HCT116 (cell line): ENCODE data around the gene MDP1. TPM values are rescaled to one million over a fixed set of nuclear protein-coding genes. Genes with fewer than 3 reads are reported as not detected.

Experiments used
- ATAC-seq: fragments of 200-7000 bp; cut with Tn5 transposase; 2 replicates; pipeline ENCODE4 v1.9.1; 2020; ENCODE audit warnings: mild to moderate bottlenecking, moderate library complexity
- BruUV-seq: library from RNA; stranded (reverse); fragments of 400-500 nt; replicated peaks from 2 replicates; lab custom pipeline; 2021; lab: Mats Ljungman, UMichigan
- CTCF ChIA-PET: fragments of 300-600 bp; sonication (Branson Sonifier 250); formaldehyde crosslinking; loops from one replicate; lab custom pipeline; 2021; ENCODE audit warnings: antibody characterized with exemption; lab: Charles Lee
- POLR2A ChIA-PET: fragments of 300-600, 350-600 bp; sonication (Branson Sonifier 250); formaldehyde crosslinking; loops from one replicate; lab custom pipeline; 2021; ENCODE audit warnings: antibody characterized with exemption; lab: Charles Lee
- RAD21 ChIA-PET, 2 experiments: fragments of 300-600 bp; sonication (Branson Sonifier 250); formaldehyde crosslinking; loops; one replicate each; lab custom pipeline; 2023; ENCODE audit warnings: low total read pairs in 2 of 2; ENCODE audit not compliant: uncharacterized antibody in 2 of 2, unreplicated experiment in 2 of 2, low non-redundant PET in 1 of 2; lab: Charles Lee
- DNase-seq: peaks from one replicate; pipeline ENCODE4 v3.0.0-alpha.2; 2010; ENCODE audit warnings: low read depth, low spot score
- H2AFZ ChIP-seq: fragments of 200-600 bp; shearing (Covaris generic), sonication (generic); 2 replicates; pipeline ENCODE4 v1.6.1; 2017; ENCODE audit warnings: low read depth, mixed run types, mixed read lengths, antibody characterized with exemption, low read length; ENCODE audit not compliant: poor library complexity, severe bottlenecking
- H3K27ac ChIP-seq: 2 replicates; pipeline ENCODE4 v1.5.1; 2012; ENCODE audit warnings: low read depth, low read length
- H3K27me3 ChIP-seq: fragments of 200-600 bp; sonication (generic); 2 replicates; pipeline ENCODE4 v1.6.1; 2016; ENCODE audit warnings: mixed run types, low read length, mixed read lengths; ENCODE audit not compliant: insufficient read depth
- H3K36me3 ChIP-seq, 2 experiments: fragments of 200-500 bp in 1 of 2; fragments of 200-600 bp in 1 of 2; sonication (Bioruptor generic) in 1 of 2; sonication (generic) in 1 of 2; 2 replicates each; pipeline versions ENCODE4 v1.5.1 to v1.6.1; 2014 to 2016; ENCODE audit warnings: low read length in 2 of 2, inconsistent platforms in 1 of 2, mixed read lengths in 1 of 2, mixed run types in 1 of 2; ENCODE audit not compliant: insufficient read depth in 2 of 2, control insufficient read depth in 1 of 2
- H3K4me1 ChIP-seq, 2 experiments: fragments of 200-600 bp in 1 of 2; sonication (generic) in 1 of 2; 2 replicates each; pipeline versions ENCODE4 v1.5.1 to v1.6.1; 2012 to 2017; ENCODE audit warnings: low read length in 2 of 2, inconsistent platforms in 1 of 2, mild to moderate bottlenecking in 1 of 2, mixed read lengths in 1 of 2, mixed run types in 1 of 2, moderate library complexity in 1 of 2; ENCODE audit not compliant: insufficient read depth in 2 of 2, control insufficient read depth in 1 of 2
- H3K4me2 ChIP-seq: fragments of 200-600 bp; sonication (generic); 2 replicates; pipeline ENCODE4 v1.6.1; 2017; ENCODE audit warnings: mixed run types, low read length, mixed read lengths
- H3K4me3 ChIP-seq, 2 experiments: fragments of 200-600 bp in 1 of 2; sonication (generic) in 1 of 2; replicated peaks in 1 of 2; 2 replicates each; pipeline ENCODE4 v1.5.1; 2011 to 2016; ENCODE audit warnings: low read length in 2 of 2, control low read depth in 1 of 2, low read depth in 1 of 2, mild to moderate bottlenecking in 1 of 2, mixed read lengths in 1 of 2, mixed run types in 1 of 2
- H3K79me2 ChIP-seq: fragments of 200-600 bp; sonication (generic); 2 replicates; pipeline ENCODE4 v1.6.1; 2017; ENCODE audit warnings: mild to moderate bottlenecking, mixed run types, low read length, moderate library complexity, mixed read lengths; ENCODE audit not compliant: insufficient read depth
- H3K9ac ChIP-seq: fragments of 200-600 bp; sonication (generic); 2 replicates; pipeline ENCODE4 v1.6.1; 2016; ENCODE audit warnings: low read length, mixed read lengths
- H3K9me2 ChIP-seq: fragments of 200-600 bp; sonication (generic), shearing (Covaris generic); 2 replicates; pipeline ENCODE4 v1.6.1; 2017; ENCODE audit warnings: mixed run types, mild to moderate bottlenecking, moderate library complexity; ENCODE audit not compliant: insufficient read depth
- H3K9me3 ChIP-seq, 2 experiments: fragments of 200-500 bp in 1 of 2; fragments of 200-600 bp in 1 of 2; sonication (Bioruptor generic) in 1 of 2; sonication (generic) in 1 of 2; 2 replicates each; pipeline ENCODE4 v1.6.1; 2014 to 2017; ENCODE audit warnings: low read length in 2 of 2, mixed read lengths in 2 of 2, inconsistent platforms in 1 of 2, low read depth in 1 of 2, mild to moderate bottlenecking in 1 of 2, mixed run types in 1 of 2, moderate library complexity in 1 of 2; ENCODE audit not compliant: control insufficient read depth in 1 of 2, insufficient read depth in 1 of 2
- H4K20me1 ChIP-seq: fragments of 200-600 bp; sonication (generic), shearing (Covaris generic); 2 replicates; pipeline ENCODE4 v1.6.1; 2017; ENCODE audit warnings: mixed run types, mild to moderate bottlenecking, moderate library complexity; ENCODE audit not compliant: insufficient read depth
- CBX3 ChIP-seq: IDR thresholded peaks from 2 replicates; pipeline ENCODE4 v1.6.1; 2012; ENCODE audit warnings: low read depth
- CEBPB ChIP-seq: IDR thresholded peaks from 2 replicates; pipeline ENCODE4 v1.6.1; 2012; ENCODE audit warnings: low read depth
- EGR1 ChIP-seq: IDR thresholded peaks from 2 replicates; pipeline ENCODE4 v1.6.1; 2012; ENCODE audit warnings: low read depth
- ELF1 ChIP-seq: IDR thresholded peaks from 2 replicates; pipeline ENCODE4 v1.6.1; 2012; ENCODE audit warnings: low read depth, borderline replicate concordance
- EZH2 ChIP-seq: fragments of 200-600 bp; sonication (generic); IDR thresholded peaks from 2 replicates; pipeline ENCODE4 v1.6.1; 2017; ENCODE audit warnings: antibody characterized with exemption, mixed run types
- EZH2phosphoT487 ChIP-seq: fragments of 200-600 bp; IDR thresholded peaks from 2 replicates; pipeline ENCODE4 v1.6.1; 2018; ENCODE audit warnings: antibody characterized with exemption, borderline replicate concordance
- FOSL1 ChIP-seq: IDR thresholded peaks from 2 replicates; pipeline ENCODE4 v1.6.1; 2012; ENCODE audit warnings: low read depth
- JUND ChIP-seq: IDR thresholded peaks from 2 replicates; pipeline ENCODE4 v1.6.1; 2012
- POLR2A ChIP-seq: IDR thresholded peaks from 2 replicates; pipeline ENCODE4 v1.7.0; 2011; ENCODE audit warnings: borderline replicate concordance; ENCODE audit not compliant: insufficient read depth, insufficient read length; ENCODE audit errors: extremely low read depth
- POLR2AphosphoS5 ChIP-seq: IDR thresholded peaks from 2 replicates; pipeline ENCODE4 v1.6.1; 2011; ENCODE audit warnings: mild to moderate bottlenecking, low read depth, low read length, moderate library complexity
- RAD21 ChIP-seq: IDR thresholded peaks from 2 replicates; pipeline ENCODE4 v1.6.1; 2012; ENCODE audit warnings: low read depth, mild to moderate bottlenecking
- SIN3A ChIP-seq: IDR thresholded peaks from 2 replicates; pipeline ENCODE4 v1.6.1; 2012; ENCODE audit warnings: low read depth
- SP1 ChIP-seq: IDR thresholded peaks from 2 replicates; pipeline ENCODE4 v1.6.1; 2012; ENCODE audit warnings: low read depth
- SRF ChIP-seq: IDR thresholded peaks from 2 replicates; pipeline ENCODE4 v1.6.1; 2012; ENCODE audit warnings: low read depth
- TCF7L2 ChIP-seq: IDR thresholded peaks from 2 replicates; pipeline ENCODE4 v1.7.0; 2011; ENCODE audit warnings: borderline replicate concordance, inconsistent platforms; ENCODE audit not compliant: insufficient read depth, insufficient read length; ENCODE audit errors: extremely low read depth
- ZFX ChIP-seq: fragments of 450-650 bp; IDR thresholded peaks from 2 replicates; pipeline ENCODE4 v1.6.1; 2017
- ZNF274 ChIP-seq: fragments of 200-500 bp; sonication (Bioruptor generic); IDR thresholded peaks from 2 replicates; pipeline ENCODE4 v1.6.1; 2014; ENCODE audit warnings: mild to moderate bottlenecking, low read depth, low read length, inconsistent platforms
- intact Hi-C: fragments of 100-400 bp; cut with micrococcal nuclease; formaldehyde crosslinking; loops from 2 replicates; pipeline ENCODE4 v1.10.0; 2022
- total RNA-seq: library from RNA; stranded (reverse); gene quantifications from one replicate; pipeline ENCODE4 v1.2.1, GENCODE V29; 2021; ENCODE audit not compliant: unreplicated experiment
- TF ChIP-seq, protein P1 (sequence below): IDR thresholded peaks from 2 replicates; pipeline ENCODE4 v1.6.1; 2012
- TF ChIP-seq, protein P2 (sequence below): IDR thresholded peaks from 2 replicates; pipeline ENCODE4 v1.6.1; 2011; ENCODE audit warnings: mild to moderate bottlenecking, low read length, moderate library complexity; ENCODE audit not compliant: insufficient replicate concordance; ENCODE audit errors: extremely low read depth
- TF ChIP-seq, protein P3 (sequence below): IDR thresholded peaks from 2 replicates; pipeline ENCODE4 v1.6.1; 2012; ENCODE audit warnings: low read depth
- TF ChIP-seq, protein P4 (sequence below): IDR thresholded peaks from 2 replicates; pipeline ENCODE4 v1.6.1; 2012

The MDP1 gene
- total RNA-seq, 1 experiment from 2014 or later, result 15.9 TPM

DNA sequence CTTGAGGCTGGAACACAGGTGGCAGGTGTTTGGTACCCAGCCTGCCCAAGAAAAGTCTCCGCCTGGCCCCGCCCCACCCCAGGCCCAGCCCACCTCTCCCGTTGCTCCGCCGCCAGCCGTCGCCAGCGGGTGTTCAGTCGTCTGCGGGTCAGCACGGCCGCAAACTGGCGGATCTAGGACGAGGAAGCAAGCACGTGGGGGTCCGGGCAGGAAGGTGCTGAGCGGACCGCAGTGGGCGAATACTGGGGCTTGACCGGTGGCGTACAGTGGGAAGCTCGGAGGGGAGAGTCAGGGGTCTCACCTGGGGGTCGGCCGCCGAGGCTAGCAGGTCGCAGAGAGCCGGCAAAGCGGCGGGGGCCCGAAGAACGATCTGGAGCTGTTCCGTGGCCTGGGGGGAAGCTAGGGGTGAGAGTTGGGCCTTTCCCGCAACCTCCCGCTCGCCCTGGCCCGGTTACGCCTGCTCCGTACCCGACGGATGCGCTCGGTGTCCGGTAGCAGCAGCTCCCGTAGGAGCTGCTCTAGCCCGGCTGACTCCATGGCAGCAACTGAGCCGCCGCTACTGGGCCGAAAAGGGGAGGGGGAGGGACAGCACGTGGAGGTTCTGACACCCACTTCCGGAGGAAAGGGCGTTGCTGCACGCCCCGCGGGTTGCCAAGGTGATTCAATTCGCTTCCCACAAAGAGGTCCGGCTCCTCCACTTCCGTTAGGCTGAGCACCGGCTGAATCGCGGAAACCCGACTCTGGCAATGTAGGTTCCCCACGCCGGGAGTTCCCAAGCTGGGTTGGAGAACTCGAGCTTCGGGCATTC is 27.4 kb downstream of the MDP1 start, which contains the start of gene IPO4:
TSS of gene IPO4 (minus strand) at position 566 of the 808 bp plus-strand sequence. CDS start at position 537, 29 bp downstream.
- BruUV-seq, result no TSS peak
- peaks cover 45% of the 10 kb centered on the region for H3K79me2 ChIP-seq
- TF ChIP-seq RAD21, result no peak
- no peak for TF ChIP-seq EZH2
- TF ChIP-seq TCF7L2, result peak; percentile 65
- TF ChIP-seq EGR1, result peak; percentile 60
- 0 out of 2 replicates have a peak, but pooled peaks have one; percentile 33 for TF ChIP-seq JUND
- TF ChIP-seq CBX3, result peak; percentile 97
- TF ChIP-seq, protein P1, sequence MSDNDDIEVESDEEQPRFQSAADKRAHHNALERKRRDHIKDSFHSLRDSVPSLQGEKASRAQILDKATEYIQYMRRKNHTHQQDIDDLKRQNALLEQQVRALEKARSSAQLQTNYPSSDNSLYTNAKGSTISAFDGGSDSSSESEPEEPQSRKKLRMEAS, result peak; percentile 100
- TF ChIP-seq SIN3A, result peak; percentile 97
- no peak for TF ChIP-seq CEBPB
- TF ChIP-seq ZNF274, result no peak
- TF ChIP-seq ZFX, result peak; percentile 82; the same call in 1 of the 2 replicates
- TF ChIP-seq POLR2AphosphoS5, result peak; percentile 89
- no peak for TF ChIP-seq EZH2phosphoT487
- TF ChIP-seq, protein P2, sequence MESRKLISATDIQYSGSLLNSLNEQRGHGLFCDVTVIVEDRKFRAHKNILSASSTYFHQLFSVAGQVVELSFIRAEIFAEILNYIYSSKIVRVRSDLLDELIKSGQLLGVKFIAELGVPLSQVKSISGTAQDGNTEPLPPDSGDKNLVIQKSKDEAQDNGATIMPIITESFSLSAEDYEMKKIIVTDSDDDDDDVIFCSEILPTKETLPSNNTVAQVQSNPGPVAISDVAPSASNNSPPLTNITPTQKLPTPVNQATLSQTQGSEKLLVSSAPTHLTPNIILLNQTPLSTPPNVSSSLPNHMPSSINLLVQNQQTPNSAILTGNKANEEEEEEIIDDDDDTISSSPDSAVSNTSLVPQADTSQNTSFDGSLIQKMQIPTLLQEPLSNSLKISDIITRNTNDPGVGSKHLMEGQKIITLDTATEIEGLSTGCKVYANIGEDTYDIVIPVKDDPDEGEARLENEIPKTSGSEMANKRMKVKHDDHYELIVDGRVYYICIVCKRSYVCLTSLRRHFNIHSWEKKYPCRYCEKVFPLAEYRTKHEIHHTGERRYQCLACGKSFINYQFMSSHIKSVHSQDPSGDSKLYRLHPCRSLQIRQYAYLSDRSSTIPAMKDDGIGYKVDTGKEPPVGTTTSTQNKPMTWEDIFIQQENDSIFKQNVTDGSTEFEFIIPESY, result peak; percentile 61
- no peak; the same call in 1 of the 2 replicates for TF ChIP-seq FOSL1
- TF ChIP-seq ELF1, result peak; percentile 57; the same call in 1 of the 2 replicates
- TF ChIP-seq POLR2A, result peak; percentile 88
- TF ChIP-seq SP1, result peak; percentile 79
- peak; percentile 87 for TF ChIP-seq SRF
- TF ChIP-seq, protein P3, sequence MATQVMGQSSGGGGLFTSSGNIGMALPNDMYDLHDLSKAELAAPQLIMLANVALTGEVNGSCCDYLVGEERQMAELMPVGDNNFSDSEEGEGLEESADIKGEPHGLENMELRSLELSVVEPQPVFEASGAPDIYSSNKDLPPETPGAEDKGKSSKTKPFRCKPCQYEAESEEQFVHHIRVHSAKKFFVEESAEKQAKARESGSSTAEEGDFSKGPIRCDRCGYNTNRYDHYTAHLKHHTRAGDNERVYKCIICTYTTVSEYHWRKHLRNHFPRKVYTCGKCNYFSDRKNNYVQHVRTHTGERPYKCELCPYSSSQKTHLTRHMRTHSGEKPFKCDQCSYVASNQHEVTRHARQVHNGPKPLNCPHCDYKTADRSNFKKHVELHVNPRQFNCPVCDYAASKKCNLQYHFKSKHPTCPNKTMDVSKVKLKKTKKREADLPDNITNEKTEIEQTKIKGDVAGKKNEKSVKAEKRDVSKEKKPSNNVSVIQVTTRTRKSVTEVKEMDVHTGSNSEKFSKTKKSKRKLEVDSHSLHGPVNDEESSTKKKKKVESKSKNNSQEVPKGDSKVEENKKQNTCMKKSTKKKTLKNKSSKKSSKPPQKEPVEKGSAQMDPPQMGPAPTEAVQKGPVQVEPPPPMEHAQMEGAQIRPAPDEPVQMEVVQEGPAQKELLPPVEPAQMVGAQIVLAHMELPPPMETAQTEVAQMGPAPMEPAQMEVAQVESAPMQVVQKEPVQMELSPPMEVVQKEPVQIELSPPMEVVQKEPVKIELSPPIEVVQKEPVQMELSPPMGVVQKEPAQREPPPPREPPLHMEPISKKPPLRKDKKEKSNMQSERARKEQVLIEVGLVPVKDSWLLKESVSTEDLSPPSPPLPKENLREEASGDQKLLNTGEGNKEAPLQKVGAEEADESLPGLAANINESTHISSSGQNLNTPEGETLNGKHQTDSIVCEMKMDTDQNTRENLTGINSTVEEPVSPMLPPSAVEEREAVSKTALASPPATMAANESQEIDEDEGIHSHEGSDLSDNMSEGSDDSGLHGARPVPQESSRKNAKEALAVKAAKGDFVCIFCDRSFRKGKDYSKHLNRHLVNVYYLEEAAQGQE, result no peak
- TF ChIP-seq, protein P4, sequence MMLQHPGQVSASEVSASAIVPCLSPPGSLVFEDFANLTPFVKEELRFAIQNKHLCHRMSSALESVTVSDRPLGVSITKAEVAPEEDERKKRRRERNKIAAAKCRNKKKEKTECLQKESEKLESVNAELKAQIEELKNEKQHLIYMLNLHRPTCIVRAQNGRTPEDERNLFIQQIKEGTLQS, result no peak

More for the DNA sequence above, 27.4 kb downstream of the MDP1 start, which contains the start of gene IPO4:
- CTCF ChIA-PET, result interaction anchor here (0.8 to 1.5 kb wide), 2 partner anchors 27 to 243 kb away, joined by 3 to 4 read pairs; partner anchors contain the start of gene IRF9
- POLR2A ChIA-PET, result interaction anchor here (0.8 to 1.6 kb wide), 7 partner anchors 25 to 94 kb away, joined by 3 to 5 read pairs (median 3); partner anchors contain the start of genes CHMP4A, DCAF11, EMC9 and NRL
- intact Hi-C loops, result no loop called here
- Histone ChIP-seq H3K27ac (peak within 1 kb of the TSS; percentile 98), H2AFZ (no peak within 1 kb of the TSS), H4K20me1 (no peaks in the 10 kb centered on the region), H3K9ac (peak within 1 kb of the TSS; percentile 77), H3K4me3 (peak within 1 kb of the TSS; percentile 89 to 94), H3K36me3 (peaks cover 39 to 42% of the 10 kb centered on the region in 2 experiments; a peak in 3 of 4 replicates), H3K4me2 (peak within 1 kb of the TSS; percentile 91), H3K27me3 (no peaks in the 10 kb centered on the region), H3K4me1 (peaks cover 16 to 17% of the 10 kb centered on the region in 2 experiments), H3K9me2 (no peaks in the 10 kb centered on the region), H3K9me3 (no peaks in the 10 kb centered on the region)
- DNase-seq (peak; percentile 95), ATAC-seq (peak; percentile 90)
- RAD21 ChIA-PET, result no interaction called here
